Osteoblast (primary cell): Measurements from ENCODE around the gene TNFSF4. TPM values are rescaled to one million over a fixed set of nuclear protein-coding genes. Genes with fewer than 3 reads are reported as not detected.

Experiments used
- DNase-seq: peaks from one replicate; pipeline ENCODE4 v3.0.0; 2011; ENCODE audit warnings: low spot score, mixed read lengths; ENCODE audit not compliant: insufficient read length; ENCODE audit errors: missing footprints
- H2AFZ ChIP-seq: 2 replicates; pipeline ENCODE4 v1.6.0; 2011; ENCODE audit warnings: mild to moderate bottlenecking, low read length
- H3K27ac ChIP-seq: 2 replicates; pipeline ENCODE4 v1.5.1; 2011; ENCODE audit warnings: mild to moderate bottlenecking, low read depth, low read length, moderate library complexity
- H3K27me3 ChIP-seq: 2 replicates; pipeline ENCODE4 v1.6.0; 2012; ENCODE audit warnings: mild to moderate bottlenecking, control low read depth, inconsistent platforms, low read length, moderate library complexity; ENCODE audit not compliant: insufficient read depth
- H3K36me3 ChIP-seq: 2 replicates; pipeline ENCODE4 v1.5.1; 2011; ENCODE audit warnings: mild to moderate bottlenecking, low read length, control low read depth, moderate library complexity; ENCODE audit not compliant: insufficient read depth
- H3K4me1 ChIP-seq: 2 replicates; pipeline ENCODE4 v1.5.1; 2011; ENCODE audit warnings: mild to moderate bottlenecking, low read length, control low read depth, moderate library complexity; ENCODE audit not compliant: insufficient read depth
- H3K4me2 ChIP-seq: 2 replicates; pipeline ENCODE4 v1.6.0; 2011; ENCODE audit warnings: mild to moderate bottlenecking, low read length; ENCODE audit not compliant: insufficient read depth
- H3K4me3 ChIP-seq: fragments of 200-600 bp; sonication (generic); 3 replicates; pipeline ENCODE4 v1.5.1; 2012; ENCODE audit warnings: mild to moderate bottlenecking, low read length, inconsistent platforms; ENCODE audit not compliant: insufficient read depth
- H3K79me2 ChIP-seq: 2 replicates; pipeline ENCODE4 v1.6.0; 2012; ENCODE audit warnings: mild to moderate bottlenecking, low read length, control low read depth, inconsistent platforms; ENCODE audit not compliant: insufficient read depth
- H3K9me3 ChIP-seq: 2 replicates; pipeline ENCODE4 v1.5.1; 2011; ENCODE audit warnings: low read depth, low read length, control low read depth
- H4K20me1 ChIP-seq: 2 replicates; pipeline ENCODE4 v1.6.0; 2012; ENCODE audit warnings: mild to moderate bottlenecking, low read length, control low read depth; ENCODE audit not compliant: insufficient read depth
- CTCF ChIP-seq: IDR thresholded peaks from 2 replicates; pipeline ENCODE4 v1.5.1; 2011; ENCODE audit warnings: mild to moderate bottlenecking, low read depth, low read length, moderate library complexity; ENCODE audit errors: extremely low read depth
- total RNA-seq: library from RNA; depleted of rRNA; stranded (reverse); fragments of >200 nt; gene quantifications from 2 replicates; pipeline ENCODE4 v1.2.3, GENCODE V29; 2012

Gene TNFSF4
- total RNA-seq, 1 donor: 1.1 TPM

GRCh38 chr1:173148971-173149370 is 58.2 kb downstream of the TNFSF4 start:
- no peak for DNase-seq
- peaks cover 2% of the 10 kb centered on the region for H3K9me3 ChIP-seq
- H3K4me3 ChIP-seq: no peak overlapping the region
- H2AFZ ChIP-seq: no peak overlapping the region
- no peaks in the 10 kb centered on the region for H3K79me2 ChIP-seq
- no peaks in the 10 kb centered on the region for H4K20me1 ChIP-seq
- no peaks in the 10 kb centered on the region for H3K4me1 ChIP-seq
- no peak overlapping the region for H3K4me2 ChIP-seq
- H3K36me3 ChIP-seq: no peaks in the 10 kb centered on the region
- H3K27me3 ChIP-seq: no peaks in the 10 kb centered on the region
- TF ChIP-seq CTCF: no peak
- H3K27ac ChIP-seq: no peak overlapping the region

DNA sequence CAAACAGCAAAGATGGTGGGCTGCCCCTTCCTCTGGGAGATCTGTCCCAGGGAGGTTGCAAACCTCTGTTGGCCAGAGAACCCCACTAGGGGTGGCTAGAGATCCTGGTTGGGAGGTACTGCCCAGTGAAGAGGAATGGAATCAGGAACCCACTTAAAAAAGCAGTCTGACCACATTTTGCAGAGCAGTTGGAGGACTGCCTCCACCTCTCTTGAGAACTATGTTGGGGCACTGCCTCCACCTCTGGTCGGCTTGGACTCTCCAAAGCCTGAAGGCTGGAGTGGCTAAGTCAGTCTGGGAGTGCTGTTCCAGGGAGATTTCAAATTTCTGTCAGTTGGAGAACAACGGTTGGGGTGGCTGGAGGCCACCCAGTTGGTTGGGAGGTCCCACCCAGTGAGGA is 58.6 kb downstream of the TNFSF4 start:
- Histone ChIP-seq H3K27me3 (no peaks in the 10 kb centered on the region), H3K79me2 (no peaks in the 10 kb centered on the region), H3K4me3 (no peak overlapping the region), H3K4me1 (no peaks in the 10 kb centered on the region), H3K4me2 (no peak overlapping the region), H3K27ac (no peak overlapping the region), H4K20me1 (no peaks in the 10 kb centered on the region), H2AFZ (no peak overlapping the region), H3K36me3 (no peaks in the 10 kb centered on the region), H3K9me3 (peaks cover 2% of the 10 kb centered on the region)
- DNase-seq: no peak
- no peak for TF ChIP-seq CTCF

DNA sequence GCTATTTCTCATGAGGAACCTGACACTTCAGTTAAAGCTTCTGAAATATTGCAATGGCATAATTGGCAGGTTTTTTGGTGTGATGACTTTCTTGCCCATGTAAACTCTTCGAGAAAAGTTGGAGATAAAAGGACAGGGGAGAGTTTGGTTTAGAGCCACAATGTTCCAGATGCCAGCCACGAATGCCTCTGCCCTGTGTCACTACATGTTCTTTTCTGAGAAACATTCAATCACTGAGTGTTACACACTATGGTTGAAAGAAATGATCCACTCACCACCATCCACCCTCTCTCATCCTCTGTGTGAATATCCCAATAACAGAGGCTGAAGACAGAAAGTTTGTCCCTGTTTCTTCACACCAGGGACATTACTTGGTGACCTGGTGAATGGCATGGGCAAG is 66.4 kb downstream of the TNFSF4 start:
- H3K9me3 ChIP-seq: peaks cover 2% of the 10 kb centered on the region
- H3K4me1 ChIP-seq: no peaks in the 10 kb centered on the region
- H3K27ac ChIP-seq: no peak overlapping the region
- no peaks in the 10 kb centered on the region for H3K27me3 ChIP-seq
- H3K79me2 ChIP-seq: no peaks in the 10 kb centered on the region
- H3K36me3 ChIP-seq: no peaks in the 10 kb centered on the region
- no peak for DNase-seq
- no peak for TF ChIP-seq CTCF
- H3K4me2 ChIP-seq: no peak overlapping the region
- H3K4me3 ChIP-seq: no peak overlapping the region
- no peak overlapping the region for H2AFZ ChIP-seq
- no peaks in the 10 kb centered on the region for H4K20me1 ChIP-seq

DNA sequence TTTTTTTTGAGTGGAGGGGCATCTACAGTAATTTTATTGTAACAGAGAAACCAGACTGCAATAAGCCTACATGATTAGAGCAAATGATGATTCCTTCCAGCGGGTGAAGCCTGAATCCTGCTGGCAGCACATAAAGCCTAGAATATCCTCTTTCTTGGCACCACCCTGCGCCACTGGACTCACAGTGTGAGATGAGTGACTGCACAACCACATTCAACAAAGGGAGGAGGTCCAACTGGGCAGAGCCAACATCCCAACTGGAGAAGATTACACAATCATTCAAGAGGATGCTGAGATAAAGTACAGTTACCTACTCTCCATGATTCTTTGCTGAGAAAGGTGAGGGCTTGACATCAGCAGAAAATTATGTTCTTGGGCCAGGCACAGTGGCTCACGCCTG is 67.4 kb downstream of the TNFSF4 start:
- H3K4me3 ChIP-seq: no peak overlapping the region
- H3K27me3 ChIP-seq: no peaks in the 10 kb centered on the region
- no peak overlapping the region for H2AFZ ChIP-seq
- no peak overlapping the region for H3K27ac ChIP-seq
- no peak for DNase-seq
- no peak for TF ChIP-seq CTCF
- H4K20me1 ChIP-seq: no peaks in the 10 kb centered on the region
- H3K79me2 ChIP-seq: no peaks in the 10 kb centered on the region
- H3K4me2 ChIP-seq: no peak overlapping the region
- no peaks in the 10 kb centered on the region for H3K36me3 ChIP-seq
- no peaks in the 10 kb centered on the region for H3K4me1 ChIP-seq
- no peaks in the 10 kb centered on the region for H3K9me3 ChIP-seq
